Measurements from ENCODE around the gene ZNF20. TPM values are rescaled to one million over a fixed set of nuclear protein-coding genes. Genes with fewer than 3 reads are reported as not detected.

The ZNF20 gene
- total and polyA plus RNA-seq, 9 of the 15 experiments (the other 6 are each of a cell fraction or from before 2014, with no cell fraction given), result 1.4 to 3.7 (median 3.1) TPM

DNA sequence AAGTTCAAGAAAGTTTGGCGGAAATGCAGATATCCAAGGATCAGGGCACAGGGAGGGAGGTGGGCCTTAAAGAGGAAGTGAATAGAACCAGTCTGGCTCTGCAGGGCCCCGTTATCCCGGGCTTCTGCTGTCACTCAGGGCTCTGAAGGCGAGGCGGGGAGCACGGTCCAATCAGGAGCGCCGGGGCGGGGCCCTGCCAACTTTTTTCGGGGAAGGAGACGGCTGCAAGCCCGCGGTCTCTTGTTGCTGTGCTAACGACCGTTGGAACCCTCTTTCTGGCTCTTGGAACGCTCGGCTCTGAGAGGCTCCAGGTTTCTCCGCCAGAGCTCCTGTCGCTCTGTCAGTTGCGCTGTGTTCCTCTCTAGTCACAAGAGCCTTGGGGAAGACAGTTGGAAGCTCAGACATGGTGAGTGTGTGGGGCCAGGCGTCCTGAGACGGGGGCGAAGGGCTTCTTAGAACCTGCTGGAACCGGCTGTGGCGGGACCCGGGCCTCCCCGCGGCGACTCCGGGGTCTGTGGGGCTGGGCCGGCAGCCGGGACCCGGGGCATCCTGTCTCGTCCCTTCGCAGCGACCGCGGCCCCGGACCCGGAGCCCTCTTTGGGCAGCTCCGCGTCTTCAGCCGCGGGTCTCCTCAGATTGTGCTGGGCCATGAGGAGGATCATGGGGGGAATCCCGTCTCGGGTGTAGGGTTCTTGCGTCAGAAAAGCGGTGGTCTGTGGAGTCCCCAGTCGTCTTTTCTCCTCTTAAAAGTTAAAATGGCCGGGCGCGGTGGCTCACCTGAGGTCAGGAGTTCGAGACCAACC, 47.9 kb downstream of the ZNF20 start (continued):
- TF ChIP-seq, protein P1, sequence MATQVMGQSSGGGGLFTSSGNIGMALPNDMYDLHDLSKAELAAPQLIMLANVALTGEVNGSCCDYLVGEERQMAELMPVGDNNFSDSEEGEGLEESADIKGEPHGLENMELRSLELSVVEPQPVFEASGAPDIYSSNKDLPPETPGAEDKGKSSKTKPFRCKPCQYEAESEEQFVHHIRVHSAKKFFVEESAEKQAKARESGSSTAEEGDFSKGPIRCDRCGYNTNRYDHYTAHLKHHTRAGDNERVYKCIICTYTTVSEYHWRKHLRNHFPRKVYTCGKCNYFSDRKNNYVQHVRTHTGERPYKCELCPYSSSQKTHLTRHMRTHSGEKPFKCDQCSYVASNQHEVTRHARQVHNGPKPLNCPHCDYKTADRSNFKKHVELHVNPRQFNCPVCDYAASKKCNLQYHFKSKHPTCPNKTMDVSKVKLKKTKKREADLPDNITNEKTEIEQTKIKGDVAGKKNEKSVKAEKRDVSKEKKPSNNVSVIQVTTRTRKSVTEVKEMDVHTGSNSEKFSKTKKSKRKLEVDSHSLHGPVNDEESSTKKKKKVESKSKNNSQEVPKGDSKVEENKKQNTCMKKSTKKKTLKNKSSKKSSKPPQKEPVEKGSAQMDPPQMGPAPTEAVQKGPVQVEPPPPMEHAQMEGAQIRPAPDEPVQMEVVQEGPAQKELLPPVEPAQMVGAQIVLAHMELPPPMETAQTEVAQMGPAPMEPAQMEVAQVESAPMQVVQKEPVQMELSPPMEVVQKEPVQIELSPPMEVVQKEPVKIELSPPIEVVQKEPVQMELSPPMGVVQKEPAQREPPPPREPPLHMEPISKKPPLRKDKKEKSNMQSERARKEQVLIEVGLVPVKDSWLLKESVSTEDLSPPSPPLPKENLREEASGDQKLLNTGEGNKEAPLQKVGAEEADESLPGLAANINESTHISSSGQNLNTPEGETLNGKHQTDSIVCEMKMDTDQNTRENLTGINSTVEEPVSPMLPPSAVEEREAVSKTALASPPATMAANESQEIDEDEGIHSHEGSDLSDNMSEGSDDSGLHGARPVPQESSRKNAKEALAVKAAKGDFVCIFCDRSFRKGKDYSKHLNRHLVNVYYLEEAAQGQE (IDR thresholded peaks at IDR 0.05; ENCODE audit: borderline replicate concordance), result peak; percentile 90
- TF ChIP-seq, protein P1 (CRISPR knock-in tag; IDR thresholded peaks at IDR 0.05; ENCODE audit: low read depth), result peak; percentile 25; the same call in 1 of the 2 replicates
- TF ChIP-seq CEBPG (CRISPR knock-in tag; IDR thresholded peaks at IDR 0.05) (peak; percentile 25; the same call in 1 of the 2 replicates), CEBPG (tag; conservative IDR thresholded peaks at IDR 0.05 in 1 of 2, IDR thresholded peaks at IDR 0.05 in 1 of 2) (no peak), NR2C1 (IDR thresholded peaks at IDR 0.05) (no peak), NR2C1 (tag; IDR thresholded peaks at IDR 0.05) (0 out of 2 replicates have a peak, but pooled peaks have one; percentile 41), SMARCA4 (IDR thresholded peaks at IDR 0.05) (no peak), YY1 (IDR thresholded peaks at IDR 0.05; ENCODE audit: borderline replicate concordance in 1 of 3, control insufficient read depth in 1 of 3, extremely low read depth in 1 of 3, insufficient read depth in 3 of 3, insufficient read length in 1 of 3, insufficient replicate concordance in 2 of 3, low read depth in 1 of 3, low read length in 2 of 3) (peak in 2 of 3 experiments; percentile 14 to 61)
- TF ChIP-seq, protein P2, sequence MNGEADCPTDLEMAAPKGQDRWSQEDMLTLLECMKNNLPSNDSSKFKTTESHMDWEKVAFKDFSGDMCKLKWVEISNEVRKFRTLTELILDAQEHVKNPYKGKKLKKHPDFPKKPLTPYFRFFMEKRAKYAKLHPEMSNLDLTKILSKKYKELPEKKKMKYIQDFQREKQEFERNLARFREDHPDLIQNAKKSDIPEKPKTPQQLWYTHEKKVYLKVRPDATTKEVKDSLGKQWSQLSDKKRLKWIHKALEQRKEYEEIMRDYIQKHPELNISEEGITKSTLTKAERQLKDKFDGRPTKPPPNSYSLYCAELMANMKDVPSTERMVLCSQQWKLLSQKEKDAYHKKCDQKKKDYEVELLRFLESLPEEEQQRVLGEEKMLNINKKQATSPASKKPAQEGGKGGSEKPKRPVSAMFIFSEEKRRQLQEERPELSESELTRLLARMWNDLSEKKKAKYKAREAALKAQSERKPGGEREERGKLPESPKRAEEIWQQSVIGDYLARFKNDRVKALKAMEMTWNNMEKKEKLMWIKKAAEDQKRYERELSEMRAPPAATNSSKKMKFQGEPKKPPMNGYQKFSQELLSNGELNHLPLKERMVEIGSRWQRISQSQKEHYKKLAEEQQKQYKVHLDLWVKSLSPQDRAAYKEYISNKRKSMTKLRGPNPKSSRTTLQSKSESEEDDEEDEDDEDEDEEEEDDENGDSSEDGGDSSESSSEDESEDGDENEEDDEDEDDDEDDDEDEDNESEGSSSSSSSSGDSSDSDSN (IDR thresholded peaks at IDR 0.05; ENCODE audit: borderline replicate concordance in 1 of 2, low read depth in 2 of 2, low read length in 2 of 2), result 0 out of 4 replicates have a peak, but pooled peaks of 1 of the 2 experiments have one; percentile 58
- TF ChIP-seq, protein P3, sequence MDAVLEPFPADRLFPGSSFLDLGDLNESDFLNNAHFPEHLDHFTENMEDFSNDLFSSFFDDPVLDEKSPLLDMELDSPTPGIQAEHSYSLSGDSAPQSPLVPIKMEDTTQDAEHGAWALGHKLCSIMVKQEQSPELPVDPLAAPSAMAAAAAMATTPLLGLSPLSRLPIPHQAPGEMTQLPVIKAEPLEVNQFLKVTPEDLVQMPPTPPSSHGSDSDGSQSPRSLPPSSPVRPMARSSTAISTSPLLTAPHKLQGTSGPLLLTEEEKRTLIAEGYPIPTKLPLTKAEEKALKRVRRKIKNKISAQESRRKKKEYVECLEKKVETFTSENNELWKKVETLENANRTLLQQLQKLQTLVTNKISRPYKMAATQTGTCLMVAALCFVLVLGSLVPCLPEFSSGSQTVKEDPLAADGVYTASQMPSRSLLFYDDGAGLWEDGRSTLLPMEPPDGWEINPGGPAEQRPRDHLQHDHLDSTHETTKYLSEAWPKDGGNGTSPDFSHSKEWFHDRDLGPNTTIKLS (IDR thresholded peaks at IDR 0.05; ENCODE audit: borderline replicate concordance, low read depth), result peak; percentile 27; the same call in 1 of the 2 replicates
- TF ChIP-seq, protein P4, sequence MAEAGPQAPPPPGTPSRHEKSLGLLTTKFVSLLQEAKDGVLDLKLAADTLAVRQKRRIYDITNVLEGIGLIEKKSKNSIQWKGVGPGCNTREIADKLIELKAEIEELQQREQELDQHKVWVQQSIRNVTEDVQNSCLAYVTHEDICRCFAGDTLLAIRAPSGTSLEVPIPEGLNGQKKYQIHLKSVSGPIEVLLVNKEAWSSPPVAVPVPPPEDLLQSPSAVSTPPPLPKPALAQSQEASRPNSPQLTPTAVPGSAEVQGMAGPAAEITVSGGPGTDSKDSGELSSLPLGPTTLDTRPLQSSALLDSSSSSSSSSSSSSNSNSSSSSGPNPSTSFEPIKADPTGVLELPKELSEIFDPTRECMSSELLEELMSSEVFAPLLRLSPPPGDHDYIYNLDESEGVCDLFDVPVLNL (CRISPR knock-in tag; IDR thresholded peaks at IDR 0.05; ENCODE audit: low read depth), result no peak
